WTC11 (cell line): ENCODE data around the gene CTCF.

ENCODE experiments used
- CTCF ChIP-seq: fragments of 200-600 bp; IDR thresholded peaks from 2 replicates; pipeline ENCODE4 v1.8.0; 2022; ENCODE audit warnings: antibody characterized with exemption
- FOXK1 ChIP-seq: sonication (generic); formaldehyde crosslinking; IDR thresholded peaks from 2 replicates; pipeline ENCODE4 v1.8.0; 2022; ENCODE audit warnings: mild to moderate bottlenecking, moderate library complexity, missing genetic modification reagents
- JUN ChIP-seq: sonication (generic); formaldehyde crosslinking; IDR thresholded peaks from 2 replicates; pipeline ENCODE4 v1.8.0; 2023; ENCODE audit warnings: mild to moderate bottlenecking, missing genetic modification reagents
- KAT7 ChIP-seq: sonication (generic); formaldehyde crosslinking; IDR thresholded peaks from 2 replicates; pipeline ENCODE4 v1.8.1; 2023; ENCODE audit warnings: missing genetic modification reagents, mild to moderate bottlenecking, borderline replicate concordance
- ZBTB21 ChIP-seq: sonication (generic); formaldehyde crosslinking; IDR thresholded peaks from 2 replicates; pipeline ENCODE4 v1.8.1; 2023; ENCODE audit warnings: mild to moderate bottlenecking, missing genetic modification reagents, borderline replicate concordance
- TF ChIP-seq, protein P1 (sequence below): sonication (generic); formaldehyde crosslinking; IDR thresholded peaks from 2 replicates; pipeline ENCODE4 v1.8.1; 2023; ENCODE audit warnings: mild to moderate bottlenecking, missing genetic modification reagents, moderate library complexity
- TF ChIP-seq, protein P2 (sequence below): sonication (generic); formaldehyde crosslinking; IDR thresholded peaks from 2 replicates; pipeline ENCODE4 v1.8.0; 2022; ENCODE audit warnings: mild to moderate bottlenecking, missing genetic modification reagents
- TF ChIP-seq, protein P3 (sequence below): sonication (generic); formaldehyde crosslinking; conservative IDR thresholded peaks from 2 replicates; pipeline ENCODE4 v1.8.1; 2022; ENCODE audit warnings: mild to moderate bottlenecking, missing genetic modification reagents
- TF ChIP-seq, protein P4 (sequence below): sonication (generic); formaldehyde crosslinking; IDR thresholded peaks from 2 replicates; pipeline ENCODE4 v1.8.1; 2022; ENCODE audit warnings: low read depth, mild to moderate bottlenecking, moderate library complexity, missing genetic modification reagents, borderline replicate concordance

DNA sequence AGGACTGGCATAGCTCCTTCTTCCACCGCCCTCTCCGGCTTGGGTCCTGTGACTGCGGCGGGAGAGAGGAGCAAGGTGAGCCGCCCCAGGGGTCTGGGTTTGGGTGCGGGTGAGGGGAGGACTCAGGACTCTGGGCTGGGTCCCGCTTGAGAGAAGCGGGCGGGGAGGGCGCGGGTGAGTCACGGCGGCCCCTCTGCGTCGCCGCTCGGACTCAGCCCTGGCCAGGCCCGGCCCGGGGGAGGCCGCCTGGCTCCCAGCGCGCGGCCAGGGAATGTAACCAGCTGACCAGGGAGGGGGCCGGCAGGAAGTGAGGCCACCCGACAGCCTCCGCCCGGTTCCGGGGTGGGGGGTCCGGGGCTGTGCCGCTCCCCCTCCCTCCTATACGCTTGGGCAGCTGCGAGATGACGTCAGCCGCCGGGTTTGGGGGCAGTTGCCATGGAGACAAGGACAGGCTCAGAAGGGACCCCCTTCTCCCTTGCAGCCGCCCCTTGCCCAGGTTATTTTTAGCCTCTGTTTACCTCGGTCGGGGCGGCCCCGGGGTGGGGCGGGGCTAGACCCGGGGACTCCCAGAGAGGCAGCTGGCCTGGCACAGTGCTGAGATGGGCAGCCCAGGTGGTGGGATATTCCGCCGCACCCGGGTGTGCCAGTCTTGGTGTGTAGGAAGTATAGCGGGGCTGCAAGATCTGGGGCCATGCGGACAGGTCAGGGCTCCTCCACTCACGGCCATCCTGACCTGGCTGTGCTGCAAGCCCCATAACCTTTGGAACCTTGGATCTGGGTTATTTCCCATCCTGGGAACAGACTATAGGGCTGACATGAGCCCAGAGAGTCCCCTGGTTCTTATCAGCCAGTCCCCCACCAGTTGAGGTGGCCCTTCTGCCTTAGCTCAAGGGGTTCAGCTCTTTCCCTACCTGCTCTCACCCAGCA lies 32.0 kb upstream of the CTCF start:
- TF ChIP-seq CTCF (no peak), FOXK1 (CRISPR knock-in tag) (no peak), JUN (CRISPR knock-in tag) (no peak), ZBTB21 (no peak), KAT7 (CRISPR knock-in tag) (no peak)
- TF ChIP-seq, protein P1, sequence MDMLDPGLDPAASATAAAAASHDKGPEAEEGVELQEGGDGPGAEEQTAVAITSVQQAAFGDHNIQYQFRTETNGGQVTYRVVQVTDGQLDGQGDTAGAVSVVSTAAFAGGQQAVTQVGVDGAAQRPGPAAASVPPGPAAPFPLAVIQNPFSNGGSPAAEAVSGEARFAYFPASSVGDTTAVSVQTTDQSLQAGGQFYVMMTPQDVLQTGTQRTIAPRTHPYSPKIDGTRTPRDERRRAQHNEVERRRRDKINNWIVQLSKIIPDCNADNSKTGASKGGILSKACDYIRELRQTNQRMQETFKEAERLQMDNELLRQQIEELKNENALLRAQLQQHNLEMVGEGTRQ (CRISPR knock-in tag): peak; percentile 24; the same call in 1 of the 2 replicates
- TF ChIP-seq, protein P2, sequence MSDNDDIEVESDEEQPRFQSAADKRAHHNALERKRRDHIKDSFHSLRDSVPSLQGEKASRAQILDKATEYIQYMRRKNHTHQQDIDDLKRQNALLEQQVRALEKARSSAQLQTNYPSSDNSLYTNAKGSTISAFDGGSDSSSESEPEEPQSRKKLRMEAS (CRISPR knock-in tag): no peak
- TF ChIP-seq, protein P3, sequence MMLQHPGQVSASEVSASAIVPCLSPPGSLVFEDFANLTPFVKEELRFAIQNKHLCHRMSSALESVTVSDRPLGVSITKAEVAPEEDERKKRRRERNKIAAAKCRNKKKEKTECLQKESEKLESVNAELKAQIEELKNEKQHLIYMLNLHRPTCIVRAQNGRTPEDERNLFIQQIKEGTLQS (CRISPR knock-in tag): no peak
- TF ChIP-seq, protein P4, sequence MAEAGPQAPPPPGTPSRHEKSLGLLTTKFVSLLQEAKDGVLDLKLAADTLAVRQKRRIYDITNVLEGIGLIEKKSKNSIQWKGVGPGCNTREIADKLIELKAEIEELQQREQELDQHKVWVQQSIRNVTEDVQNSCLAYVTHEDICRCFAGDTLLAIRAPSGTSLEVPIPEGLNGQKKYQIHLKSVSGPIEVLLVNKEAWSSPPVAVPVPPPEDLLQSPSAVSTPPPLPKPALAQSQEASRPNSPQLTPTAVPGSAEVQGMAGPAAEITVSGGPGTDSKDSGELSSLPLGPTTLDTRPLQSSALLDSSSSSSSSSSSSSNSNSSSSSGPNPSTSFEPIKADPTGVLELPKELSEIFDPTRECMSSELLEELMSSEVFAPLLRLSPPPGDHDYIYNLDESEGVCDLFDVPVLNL (CRISPR knock-in tag): no peak
